HS-5 (cell line): ENCODE measurements around the gene CREG2.

Experiments used
- DNase-seq: peaks from one replicate; pipeline ENCODE4 v3.0.0-alpha.2; 2012; ENCODE audit warnings: low read depth

The CREG2 gene

GRCh38 chr2:101307950-101308431 lies 79.3 kb downstream of the CREG2 start:
- DNase-seq = no peak

GRCh38 chr2:101307503-101307902 lies 79.8 kb downstream of the CREG2 start:
- no peak for DNase-seq

- no peak for DNase-seq
These were observed 80.9 kb downstream of the CREG2 start for GRCh38 chr2:101306410-101306809.

DNA sequence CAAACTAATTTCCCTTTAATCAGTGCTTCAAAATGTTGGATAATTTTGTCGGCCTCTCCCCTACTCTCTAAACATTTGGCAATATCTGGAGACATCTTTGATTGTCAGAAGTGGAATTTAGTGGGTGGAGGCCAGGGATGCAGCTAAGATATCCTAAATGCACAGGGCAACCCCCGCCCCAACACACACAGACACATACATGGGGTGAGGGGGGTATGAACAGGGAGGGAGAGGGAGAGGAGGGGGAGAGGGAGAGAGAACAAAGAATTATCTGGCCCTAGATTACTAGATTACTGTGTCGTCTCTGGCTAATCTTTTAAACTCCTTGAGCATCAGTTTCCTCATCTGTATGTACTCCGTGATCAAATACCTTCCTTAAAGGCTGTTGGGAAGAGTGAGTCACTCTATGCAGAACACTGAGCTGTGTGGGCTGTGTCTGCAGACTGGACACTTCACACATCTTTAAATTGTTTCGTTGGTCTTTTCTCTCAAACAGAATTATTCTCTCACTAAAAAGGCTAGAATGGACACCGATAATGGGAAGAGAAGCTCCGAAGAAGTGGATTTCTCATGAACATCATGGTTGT lies 81.7 kb downstream of the CREG2 start:
- no peak for DNase-seq

DNA sequence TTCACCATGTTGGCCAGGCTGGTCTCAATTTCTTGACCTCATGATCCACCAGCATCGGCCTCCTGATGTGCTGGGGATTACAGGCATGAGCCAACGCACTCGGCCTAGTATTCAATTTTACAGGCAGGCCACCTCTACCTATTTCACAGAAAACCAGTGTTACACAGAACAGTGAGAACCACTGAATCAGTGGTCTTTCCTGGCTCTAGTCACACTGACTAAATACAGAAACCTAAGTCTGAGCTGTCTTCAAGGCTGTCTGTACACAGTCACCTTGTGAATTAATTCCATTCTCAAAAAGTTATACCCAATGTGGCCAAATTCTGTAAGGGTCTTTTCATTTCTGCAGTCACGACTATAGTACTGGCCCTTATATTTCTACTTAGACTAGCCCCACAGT lies 82.3 kb downstream of the CREG2 start:
- DNase-seq = no peak

DNA sequence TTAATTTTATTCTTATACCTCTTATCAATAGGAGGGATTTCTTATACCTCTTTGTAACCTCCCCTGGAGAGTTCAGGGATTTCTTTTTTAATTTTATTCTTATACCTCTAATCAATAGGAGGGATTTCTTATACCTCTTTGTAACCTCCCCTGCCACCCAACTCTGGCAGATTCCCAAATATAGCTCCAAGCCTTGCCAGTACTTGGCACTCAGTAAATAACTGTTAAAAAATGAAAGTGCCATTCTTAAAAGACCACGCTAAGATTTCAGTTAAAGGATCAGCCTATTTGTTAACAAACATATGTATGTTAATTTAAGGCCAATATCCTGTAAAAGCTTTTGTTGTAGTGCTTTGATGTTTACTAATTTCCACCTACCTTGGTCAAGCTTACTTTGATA lies 83.6 kb downstream of the CREG2 start:
- DNase-seq = no peak

DNA sequence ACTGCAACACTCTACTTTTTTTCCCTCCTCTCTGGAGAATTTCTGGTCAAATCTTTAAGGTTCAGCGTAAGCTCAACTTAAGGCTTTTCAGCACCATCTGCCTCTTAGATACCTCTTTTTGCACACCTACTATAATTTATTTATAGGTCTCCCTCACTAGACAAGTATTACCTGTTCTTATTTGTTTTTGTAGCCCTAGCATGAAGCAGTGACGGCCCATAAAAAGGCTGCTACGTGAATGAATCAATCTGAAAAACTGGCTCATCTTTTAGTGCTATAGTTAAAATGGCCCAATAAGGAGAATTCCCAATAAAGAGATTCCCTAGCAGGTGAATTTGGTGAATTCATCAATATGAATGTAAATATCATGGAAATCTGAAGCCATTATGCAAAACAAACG lies 85.3 kb downstream of the CREG2 start:
- no peak for DNase-seq

DNA sequence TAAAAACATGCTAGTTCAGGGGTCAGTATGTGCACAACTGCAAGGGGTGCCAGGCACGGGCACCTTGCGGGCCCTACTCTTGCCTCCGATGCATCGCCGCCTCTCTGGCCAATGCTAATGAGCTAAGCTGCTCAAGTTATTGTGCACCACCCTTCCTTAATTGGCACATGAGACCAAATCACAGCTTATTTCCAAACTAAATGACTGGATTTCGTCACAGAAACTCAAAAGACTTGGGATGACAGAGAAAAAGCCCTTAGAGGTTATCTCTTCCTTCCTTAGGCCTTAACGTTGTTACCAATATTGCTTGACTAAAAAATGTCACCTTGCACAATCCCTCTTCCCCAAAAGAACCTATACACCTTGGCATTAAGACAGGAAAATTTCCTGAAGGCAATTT lies 86.5 kb downstream of the CREG2 start:
- no peak for DNase-seq

GRCh38 chr2:101300164-101300563 lies 87.1 kb downstream of the CREG2 start:
- DNase-seq = no peak

DNA sequence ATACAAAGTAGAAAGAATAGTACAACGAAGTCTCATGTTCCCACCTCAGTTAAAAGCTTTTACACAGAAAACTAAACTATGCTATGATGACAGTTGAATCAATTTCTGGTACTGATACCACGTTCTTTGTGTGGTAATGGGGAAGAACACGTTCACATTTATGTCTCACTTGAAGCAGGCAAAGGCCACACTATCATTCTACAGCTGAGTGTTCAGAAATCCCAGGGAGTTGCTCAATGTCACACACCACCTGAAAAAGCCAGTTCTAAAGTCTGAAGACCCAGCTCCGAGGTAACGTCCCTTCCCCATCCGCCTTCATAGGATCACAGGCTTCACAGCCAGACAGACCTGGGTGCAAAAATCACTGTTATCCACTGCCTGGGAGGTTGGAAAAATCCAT lies 87.7 kb downstream of the CREG2 start:
- DNase-seq = no peak

DNA sequence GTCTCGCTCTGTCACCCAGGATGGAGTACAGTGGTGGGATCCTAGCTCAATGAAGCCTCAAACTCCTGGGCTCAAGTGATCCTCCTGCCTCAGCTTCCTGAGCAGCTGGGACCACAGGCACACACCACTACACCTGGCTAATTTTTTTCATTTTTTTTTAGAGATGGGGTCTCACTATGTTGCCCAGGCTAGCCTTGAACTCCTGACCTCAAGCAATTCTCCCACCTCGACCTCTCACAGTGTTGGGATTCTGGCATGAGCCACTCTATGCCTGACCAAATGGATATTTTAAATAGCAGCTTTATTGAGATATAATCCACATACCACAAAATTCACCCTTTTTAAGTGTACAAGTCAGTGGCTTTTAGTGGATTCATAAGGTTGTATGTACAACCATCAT lies 89.9 kb downstream of the CREG2 start:
- no peak for DNase-seq

DNA sequence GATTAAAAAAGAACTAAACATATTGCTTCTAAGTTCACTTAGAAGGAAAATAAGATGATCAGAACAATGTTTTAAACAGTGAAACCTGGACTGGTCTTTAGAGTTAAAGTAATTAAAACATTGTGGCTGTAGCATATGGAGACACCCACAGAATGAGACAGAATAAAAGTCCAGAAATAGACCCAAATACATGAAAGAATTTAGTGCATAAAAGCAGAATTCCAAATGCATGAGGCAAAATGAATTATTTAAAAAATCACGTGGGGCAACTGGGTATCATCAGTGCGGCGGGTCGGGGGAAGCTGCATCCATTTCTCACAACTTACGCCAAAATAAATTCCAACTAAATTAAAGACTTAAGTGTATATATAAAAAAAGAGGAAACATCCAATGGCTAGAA lies 90.9 kb downstream of the CREG2 start:
- DNase-seq = no peak

DNA sequence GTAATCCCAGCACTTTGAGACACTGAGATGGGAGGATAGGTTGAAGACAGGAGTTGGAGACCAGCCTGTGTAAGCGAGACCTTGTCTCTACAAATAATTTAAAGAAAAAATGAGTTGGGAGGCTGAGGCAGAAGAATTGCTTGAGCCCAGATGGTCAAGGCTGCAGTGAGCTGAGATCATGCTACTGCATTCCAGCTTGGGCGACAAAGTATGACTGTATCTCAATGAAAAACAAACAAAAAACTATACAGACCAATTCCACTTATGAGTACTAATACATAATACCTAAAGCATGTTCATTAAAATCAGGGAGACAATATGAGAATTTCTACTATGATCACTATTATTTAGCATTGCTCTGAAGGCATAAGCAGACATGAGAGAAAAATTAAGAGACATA lies 91.4 kb downstream of the CREG2 start:
- DNase-seq = no peak
